Measurements from ENCODE around the gene MRPS14. TPM values are rescaled to one million over a fixed set of nuclear protein-coding genes. Genes with fewer than 3 reads are reported as not detected.

The MRPS14 gene
- total and polyA plus RNA-seq, 2 donors (not counting 1 experiment from before 2014, with no cell fraction given): 31.6 to 39.5 TPM

DNA sequence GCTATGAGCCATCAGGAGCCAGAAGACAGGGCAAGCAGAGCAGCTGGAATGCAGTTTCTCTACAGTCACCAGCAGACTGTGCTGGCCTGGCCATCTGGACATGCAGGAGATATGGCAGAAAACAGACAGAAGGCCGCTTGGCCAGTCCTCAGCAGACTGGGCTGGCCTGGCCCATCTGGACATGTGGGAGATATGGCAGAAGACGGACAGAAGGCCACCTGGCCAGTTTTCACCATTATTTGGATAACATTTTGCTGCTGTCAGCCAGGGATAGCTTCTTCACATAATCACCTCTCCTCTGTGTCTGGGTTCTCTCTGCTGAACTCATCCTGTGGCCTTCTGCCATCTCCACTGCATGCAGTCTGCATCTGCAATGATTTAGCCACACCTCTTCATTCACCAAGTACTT lies 48.5 kb downstream of the MRPS14 start:
- Histone ChIP-seq H3K9me3 (ENCODE audit: control insufficient read depth, insufficient read depth, low read depth, low read length) (no peaks in the 10 kb centered on the region), H3K9ac (ENCODE audit: insufficient read depth, low read length) (no peak overlapping the region), H3K4me2 (ENCODE audit: extremely low read depth, insufficient read depth, low read length) (no peak overlapping the region), H3K79me2 (ENCODE audit: control insufficient read depth, insufficient read depth, low read length) (no peaks in the 10 kb centered on the region), H3K36me3 (ENCODE audit: control insufficient read depth, insufficient read depth, low read length) (no peaks in the 10 kb centered on the region), H3K27me3 (ENCODE audit: control insufficient read depth, insufficient read depth, low read length) (no peaks in the 10 kb centered on the region), H3K27ac (ENCODE audit: insufficient read depth, low read length) (no peak overlapping the region), H4K20me1 (ENCODE audit: control insufficient read depth, extremely low read depth, insufficient read depth, low read length) (no peaks in the 10 kb centered on the region), H3K4me1 (ENCODE audit: control insufficient read depth, extremely low read depth, insufficient read depth, low read length) (no peaks in the 10 kb centered on the region), H3K4me3 (replicated peaks in 1 of 4; ENCODE audit: control extremely low read depth in 1 of 4, insufficient read depth in 1 of 4, low read depth in 3 of 4, low read length in 4 of 4) (no peak overlapping the region), H2AFZ (ENCODE audit: low read length) (no peak overlapping the region)
- no peak for TF ChIP-seq EZH2 (IDR thresholded peaks at IDR 0.05; ENCODE audit: low read length, missing control alignments)
- TF ChIP-seq, protein P1, sequence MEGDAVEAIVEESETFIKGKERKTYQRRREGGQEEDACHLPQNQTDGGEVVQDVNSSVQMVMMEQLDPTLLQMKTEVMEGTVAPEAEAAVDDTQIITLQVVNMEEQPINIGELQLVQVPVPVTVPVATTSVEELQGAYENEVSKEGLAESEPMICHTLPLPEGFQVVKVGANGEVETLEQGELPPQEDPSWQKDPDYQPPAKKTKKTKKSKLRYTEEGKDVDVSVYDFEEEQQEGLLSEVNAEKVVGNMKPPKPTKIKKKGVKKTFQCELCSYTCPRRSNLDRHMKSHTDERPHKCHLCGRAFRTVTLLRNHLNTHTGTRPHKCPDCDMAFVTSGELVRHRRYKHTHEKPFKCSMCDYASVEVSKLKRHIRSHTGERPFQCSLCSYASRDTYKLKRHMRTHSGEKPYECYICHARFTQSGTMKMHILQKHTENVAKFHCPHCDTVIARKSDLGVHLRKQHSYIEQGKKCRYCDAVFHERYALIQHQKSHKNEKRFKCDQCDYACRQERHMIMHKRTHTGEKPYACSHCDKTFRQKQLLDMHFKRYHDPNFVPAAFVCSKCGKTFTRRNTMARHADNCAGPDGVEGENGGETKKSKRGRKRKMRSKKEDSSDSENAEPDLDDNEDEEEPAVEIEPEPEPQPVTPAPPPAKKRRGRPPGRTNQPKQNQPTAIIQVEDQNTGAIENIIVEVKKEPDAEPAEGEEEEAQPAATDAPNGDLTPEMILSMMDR (conservative IDR thresholded peaks at IDR 0.05 in 1 of 2, IDR thresholded peaks at IDR 0.05 in 1 of 2; ENCODE audit: low read depth in 1 of 2, low read length in 2 of 2): no peak
- peak in 1 of 2 donors; percentile 33 for DNase-seq (ENCODE audit: low read depth in 2 of 2)

DNA sequence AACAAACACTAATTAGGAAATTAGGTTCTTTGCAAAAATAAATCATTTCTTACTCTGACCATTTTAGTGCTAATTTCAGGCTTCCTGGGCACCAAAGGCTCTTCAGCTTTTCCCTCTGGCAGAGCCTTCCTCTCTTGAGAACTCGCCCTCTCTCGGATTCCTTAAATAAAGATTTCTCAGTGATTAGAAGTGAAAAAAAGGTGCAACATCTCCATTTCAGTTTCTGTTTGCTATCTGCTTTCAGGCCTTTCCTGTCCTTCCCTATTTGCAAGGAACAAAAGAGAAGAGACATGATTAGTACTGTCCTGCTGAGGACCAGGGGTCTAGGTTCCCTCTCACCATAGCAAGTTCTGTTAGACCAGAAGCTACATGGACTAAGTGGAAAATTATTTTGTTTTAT lies 51.3 kb downstream of the MRPS14 start:
- no peak overlapping the region for H3K4me2 ChIP-seq (ENCODE audit: extremely low read depth, insufficient read depth, low read length)
- no peaks in the 10 kb centered on the region for H3K27me3 ChIP-seq (ENCODE audit: control insufficient read depth, insufficient read depth, low read length)
- H3K79me2 ChIP-seq (ENCODE audit: control insufficient read depth, insufficient read depth, low read length): no peaks in the 10 kb centered on the region
- H3K4me1 ChIP-seq (ENCODE audit: control insufficient read depth, extremely low read depth, insufficient read depth, low read length): no peaks in the 10 kb centered on the region
- H2AFZ ChIP-seq (ENCODE audit: low read length): no peak overlapping the region
- TF ChIP-seq EZH2 (IDR thresholded peaks at IDR 0.05; ENCODE audit: low read length, missing control alignments): no peak
- TF ChIP-seq, protein P1 (conservative IDR thresholded peaks at IDR 0.05 in 1 of 2, IDR thresholded peaks at IDR 0.05 in 1 of 2; ENCODE audit: low read depth in 1 of 2, low read length in 2 of 2): no peak
- DNase-seq (ENCODE audit: low read depth in 2 of 2): no peak
- H4K20me1 ChIP-seq (ENCODE audit: control insufficient read depth, extremely low read depth, insufficient read depth, low read length): no peaks in the 10 kb centered on the region
- H3K27ac ChIP-seq (ENCODE audit: insufficient read depth, low read length): no peak overlapping the region
- no peak overlapping the region for H3K4me3 ChIP-seq (replicated peaks in 1 of 4; ENCODE audit: control extremely low read depth in 1 of 4, insufficient read depth in 1 of 4, low read depth in 3 of 4, low read length in 4 of 4)
- H3K9ac ChIP-seq (ENCODE audit: insufficient read depth, low read length): no peak overlapping the region
- no peaks in the 10 kb centered on the region for H3K36me3 ChIP-seq (ENCODE audit: control insufficient read depth, insufficient read depth, low read length)
- no peaks in the 10 kb centered on the region for H3K9me3 ChIP-seq (ENCODE audit: control insufficient read depth, insufficient read depth, low read depth, low read length)

DNA sequence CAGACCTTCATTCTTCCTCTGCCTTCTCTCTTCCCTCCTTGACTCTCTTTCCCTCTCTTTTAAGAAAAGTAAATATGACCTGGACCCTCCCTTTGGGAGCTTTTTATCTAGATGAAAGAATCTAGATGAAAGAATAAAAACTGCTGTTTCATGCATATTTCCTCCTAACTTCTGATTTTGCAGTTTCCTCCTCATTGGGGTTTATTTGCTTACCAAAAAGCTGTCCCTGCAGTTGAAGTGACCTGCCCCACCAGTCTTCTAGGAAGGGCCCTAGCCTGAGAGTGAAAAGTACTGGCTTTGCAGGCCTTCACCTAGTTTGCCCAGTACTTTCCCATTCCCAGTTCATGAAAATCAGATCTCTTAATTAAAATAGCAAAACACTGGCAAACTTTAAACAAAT lies 51.8 kb downstream of the MRPS14 start:
- H3K36me3 ChIP-seq (ENCODE audit: control insufficient read depth, insufficient read depth, low read length): no peaks in the 10 kb centered on the region
- H4K20me1 ChIP-seq (ENCODE audit: control insufficient read depth, extremely low read depth, insufficient read depth, low read length): no peaks in the 10 kb centered on the region
- no peak overlapping the region for H3K4me2 ChIP-seq (ENCODE audit: extremely low read depth, insufficient read depth, low read length)
- no peak overlapping the region for H3K4me3 ChIP-seq (replicated peaks in 1 of 4; ENCODE audit: control extremely low read depth in 1 of 4, insufficient read depth in 1 of 4, low read depth in 3 of 4, low read length in 4 of 4)
- H3K79me2 ChIP-seq (ENCODE audit: control insufficient read depth, insufficient read depth, low read length): no peaks in the 10 kb centered on the region
- DNase-seq (ENCODE audit: low read depth in 2 of 2): no peak
- H3K9me3 ChIP-seq (ENCODE audit: control insufficient read depth, insufficient read depth, low read depth, low read length): no peaks in the 10 kb centered on the region
- no peak overlapping the region for H3K27ac ChIP-seq (ENCODE audit: insufficient read depth, low read length)
- TF ChIP-seq EZH2 (IDR thresholded peaks at IDR 0.05; ENCODE audit: low read length, missing control alignments): no peak
- TF ChIP-seq, protein P1 (conservative IDR thresholded peaks at IDR 0.05 in 1 of 2, IDR thresholded peaks at IDR 0.05 in 1 of 2; ENCODE audit: low read depth in 1 of 2, low read length in 2 of 2): no peak
- H2AFZ ChIP-seq (ENCODE audit: low read length): no peak overlapping the region
- H3K27me3 ChIP-seq (ENCODE audit: control insufficient read depth, insufficient read depth, low read length): no peaks in the 10 kb centered on the region
- H3K4me1 ChIP-seq (ENCODE audit: control insufficient read depth, extremely low read depth, insufficient read depth, low read length): no peaks in the 10 kb centered on the region
- H3K9ac ChIP-seq (ENCODE audit: insufficient read depth, low read length): no peak overlapping the region
